NK-92 (cell line): ENCODE measurements around the gene LRRK1.

Source experiments
- DNase-seq: peaks from one replicate; lab custom pipeline; 2025; ENCODE audit not compliant: unreplicated experiment; lab: John Stamatoyannopoulos, UW

Gene LRRK1

GRCh38 chr15:101107101-101107500, 187.9 kb downstream of the LRRK1 start:
- DNase-seq: no peak

GRCh38 chr15:101107625-101108460, 188.7 kb downstream of the LRRK1 start:
- DNase-seq: no peak

DNA sequence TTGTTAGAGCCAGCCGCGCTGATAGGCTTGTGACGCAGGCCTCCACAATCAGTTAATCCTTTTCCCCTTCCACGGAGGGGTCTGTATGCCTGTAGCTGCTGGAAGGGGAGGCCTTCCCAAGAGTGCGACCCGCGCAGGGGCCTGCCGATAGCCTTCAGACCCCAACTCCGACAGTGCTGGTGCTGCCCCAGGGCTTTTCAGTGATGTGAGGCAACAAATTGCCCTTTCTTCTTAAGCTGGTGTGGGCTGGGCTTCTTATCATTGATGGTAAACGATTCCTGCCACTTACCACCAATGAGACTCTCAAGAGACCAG, 189.3 kb downstream of the LRRK1 start:
- DNase-seq: no peak

DNA sequence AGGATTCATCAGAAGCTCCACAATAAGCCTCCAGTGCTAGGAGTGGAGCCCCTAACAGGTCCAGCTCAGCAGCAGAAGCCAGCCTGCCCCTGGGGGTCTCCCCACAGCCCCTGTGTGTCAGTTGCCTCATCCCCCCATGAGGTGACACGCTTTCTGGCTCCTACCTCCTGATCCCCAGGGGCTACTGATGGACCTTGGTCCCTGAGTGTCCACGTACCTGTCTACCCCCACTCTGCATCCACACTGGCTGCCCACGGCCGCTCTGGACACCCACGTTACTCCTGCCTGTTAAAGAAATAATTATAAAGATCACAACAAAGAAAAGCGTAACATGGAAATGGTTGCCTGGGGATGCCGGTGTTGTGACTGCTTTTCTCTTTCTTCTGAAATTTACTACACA, 189.6 kb downstream of the LRRK1 start:
- no peak for DNase-seq

GRCh38 chr15:101110681-101111569, 191.8 kb downstream of the LRRK1 start:
- no peak for DNase-seq

- no peak for DNase-seq
Observed at GRCh38 chr15:101111570-101112262, 192.6 kb downstream of the LRRK1 start.

DNA sequence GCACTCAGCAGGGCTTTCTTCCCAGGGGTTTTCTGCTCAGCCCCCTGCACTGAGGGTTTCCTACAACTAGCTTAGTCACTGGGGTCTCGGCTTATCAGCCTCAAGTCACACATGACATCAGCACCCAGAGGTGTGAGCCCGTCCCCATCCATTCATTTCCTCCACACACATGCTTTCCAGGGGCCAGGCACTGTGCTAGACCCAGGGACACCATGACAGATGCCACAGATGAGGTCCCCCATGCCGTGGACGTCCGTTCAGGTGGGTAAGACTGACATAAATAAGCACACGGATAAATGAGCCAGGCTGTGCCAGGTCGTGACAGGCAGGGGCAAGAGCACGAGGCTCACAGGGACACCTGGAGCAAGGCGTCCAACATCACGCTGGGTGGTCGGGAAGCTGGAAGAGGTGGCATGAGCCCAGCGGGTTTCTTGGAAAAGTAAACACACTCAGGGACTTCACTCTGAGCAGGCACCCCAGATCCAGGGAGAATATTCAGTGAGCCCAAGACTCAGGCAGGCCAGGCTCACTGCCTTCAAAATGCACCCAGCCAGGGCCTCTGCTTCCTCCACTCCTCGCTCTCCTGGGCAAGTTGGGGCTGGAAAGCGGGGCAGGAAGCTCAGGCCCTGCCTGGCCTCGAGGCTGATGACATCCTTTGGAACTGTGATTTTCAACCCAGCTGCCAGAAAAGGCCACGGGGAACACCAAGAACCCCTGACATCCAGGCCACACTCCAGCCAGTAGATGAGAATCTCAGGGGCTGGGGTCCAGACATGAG, 193.4 kb downstream of the LRRK1 start:
- DNase-seq: no peak

GRCh38 chr15:101113114-101114005, 194.2 kb downstream of the LRRK1 start:
- DNase-seq: no peak

GRCh38 chr15:101114166-101114565, 195.0 kb downstream of the LRRK1 start:
- DNase-seq: no peak

DNA sequence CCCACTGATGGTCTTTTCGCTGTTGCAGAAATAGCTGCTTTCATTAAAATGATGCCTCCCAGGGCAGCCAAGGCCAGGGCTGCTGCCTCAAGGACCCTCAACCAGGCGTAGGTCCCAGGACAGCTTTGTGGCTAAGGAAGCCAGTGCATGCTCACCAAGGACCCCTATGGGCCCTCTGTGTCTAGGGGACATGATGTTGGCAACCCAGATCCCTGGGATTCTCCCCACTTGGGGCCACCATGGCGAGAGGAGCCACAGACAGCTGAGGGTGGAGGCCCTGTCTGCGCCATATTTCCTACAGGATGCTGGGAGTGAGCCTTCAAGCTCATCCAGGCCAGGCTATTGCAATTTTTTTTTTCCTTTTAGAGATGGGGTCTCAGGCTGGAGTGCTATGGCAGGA, 195.5 kb downstream of the LRRK1 start:
- no peak for DNase-seq

DNA sequence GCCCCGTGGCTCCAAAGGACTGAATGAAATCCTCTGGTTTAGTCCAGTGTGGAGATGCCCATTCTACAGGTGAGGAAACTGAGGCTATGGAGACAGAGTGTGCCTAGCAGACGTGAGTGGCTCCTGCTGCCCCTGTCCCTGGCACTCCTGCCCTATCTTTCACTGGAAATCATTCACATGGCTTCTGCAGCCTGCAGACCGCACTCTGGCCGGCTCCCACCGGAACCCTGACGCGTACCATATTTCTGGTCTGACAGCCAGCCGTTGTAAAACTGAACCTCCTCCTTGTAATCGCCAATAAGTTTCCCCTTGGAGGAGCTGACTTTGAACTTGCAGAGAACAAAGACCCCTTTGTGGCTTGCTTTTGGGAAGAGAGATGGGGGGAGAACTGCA, 196.2 kb downstream of the LRRK1 start:
- no peak for DNase-seq

- no peak for DNase-seq
Observed at GRCh38 chr15:101115786-101116680, 196.9 kb downstream of the LRRK1 start.

DNA sequence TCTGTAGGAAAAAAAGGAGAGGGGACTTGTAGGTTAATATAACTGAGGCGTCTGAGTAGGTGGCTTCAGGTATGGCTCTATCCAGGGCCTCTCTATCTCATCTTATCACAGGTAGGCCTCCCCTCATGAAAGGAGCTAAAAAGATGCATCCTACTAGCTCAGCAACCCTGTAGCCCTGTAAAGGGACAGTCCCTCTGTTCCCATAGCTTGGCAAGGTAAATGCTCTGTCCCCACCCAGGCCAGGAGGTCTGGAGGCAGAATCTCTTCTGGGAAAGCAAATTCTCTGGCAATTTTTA, 197.5 kb downstream of the LRRK1 start:
- DNase-seq: no peak

DNA sequence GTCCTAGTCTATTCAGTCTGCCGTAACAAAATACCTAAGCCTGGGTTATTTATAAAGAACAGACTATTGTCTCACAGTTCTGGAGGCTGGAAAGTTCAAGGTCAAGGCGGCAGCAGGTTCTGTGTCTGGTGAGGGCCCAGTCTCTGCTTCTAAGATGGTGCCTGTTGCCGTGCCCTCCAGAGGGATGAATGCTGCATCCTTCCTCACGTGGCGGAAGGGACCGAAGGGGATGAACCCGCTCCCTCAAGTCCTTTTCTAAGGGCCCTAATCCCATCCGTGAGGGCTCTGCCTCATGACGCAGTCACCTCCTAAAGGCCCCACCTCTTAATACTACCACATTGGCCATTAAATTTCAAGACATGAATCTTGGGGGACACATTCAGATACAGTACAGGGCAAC, 199.0 kb downstream of the LRRK1 start:
- DNase-seq: no peak

DNA sequence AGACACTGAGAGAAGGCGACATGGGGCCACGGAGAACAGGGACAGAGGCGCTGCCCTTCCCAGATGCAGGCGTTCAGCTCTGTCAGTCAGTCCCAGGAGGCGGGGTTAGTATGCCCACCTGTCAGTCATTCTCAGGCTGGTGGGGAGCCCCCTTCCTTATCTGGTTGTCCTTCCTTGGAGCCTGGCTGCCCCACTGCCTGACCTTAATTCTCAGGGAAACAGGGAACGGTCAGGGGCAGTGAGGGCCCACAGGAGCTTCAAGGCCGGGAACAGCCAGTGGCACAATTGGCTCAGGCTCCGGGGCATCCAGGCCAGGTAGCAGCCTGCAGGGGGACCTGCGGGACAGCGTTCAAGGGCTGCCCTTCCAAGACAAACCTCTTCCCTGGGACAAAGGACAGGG, 199.5 kb downstream of the LRRK1 start:
- DNase-seq: no peak

DNA sequence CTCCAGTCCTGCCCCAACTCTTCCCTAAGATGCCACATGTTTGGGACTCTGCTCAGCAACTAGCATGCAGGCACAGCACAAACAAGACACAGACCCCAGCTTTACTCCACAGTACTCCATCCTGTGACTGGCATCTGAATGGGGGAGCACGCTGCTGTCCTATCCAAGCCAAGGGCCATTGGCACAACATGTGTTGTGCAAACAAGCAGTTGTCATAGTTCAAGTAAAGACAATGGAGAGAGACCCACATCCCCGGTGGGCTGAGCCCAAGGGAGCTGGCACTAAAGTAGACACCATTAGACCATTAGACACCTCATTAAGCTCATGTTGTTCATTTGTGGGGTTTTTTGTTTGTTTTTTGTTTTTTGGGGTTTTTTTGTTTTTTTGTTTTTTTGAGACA, 200.0 kb downstream of the LRRK1 start:
- DNase-seq: no peak
